Skeletal muscle satellite cell (primary cell): ENCODE results near the gene UXT.
A peak's percentile ranks its signal among the peaks of the same experiment; 100 is the strongest.
"Not testable (repeated sequence)": the region's sequence is repeated elsewhere in the genome, so short reads cannot be mapped to it uniquely, and the experiment has no call there.

ENCODE experiments used
- H3K27me3 ChIP-seq: 2 replicates; pipeline ENCODE4 v1.7.0; 2013; ENCODE audit warnings: low read length; ENCODE audit not compliant: control insufficient read depth, insufficient read depth
- H3K36me3 ChIP-seq: 2 replicates; pipeline ENCODE4 v1.7.0; 2013; ENCODE audit warnings: mild to moderate bottlenecking, control low read depth, low read length; ENCODE audit not compliant: insufficient read depth
- H3K4me1 ChIP-seq: 2 replicates; pipeline ENCODE4 v1.7.0; 2013; ENCODE audit warnings: low read length; ENCODE audit not compliant: control insufficient read depth, insufficient read depth
- H3K4me2 ChIP-seq: 2 replicates; pipeline ENCODE4 v1.7.0; 2013; ENCODE audit warnings: mild to moderate bottlenecking, low read length
- H3K4me3 ChIP-seq: 2 replicates; pipeline ENCODE4 v1.7.0; 2013; ENCODE audit warnings: low read length
- H3K9ac ChIP-seq: 2 replicates; pipeline ENCODE4 v1.7.0; 2013; ENCODE audit warnings: mild to moderate bottlenecking, low read depth, low read length, moderate library complexity
- H3K9me3 ChIP-seq: replicated peaks from 2 replicates; pipeline ENCODE4 v1.7.0; 2013; ENCODE audit warnings: mild to moderate bottlenecking, control low read depth, low read length

The UXT gene

GRCh38 chrX:47665797-47666196 lies 6.8 kb upstream of the UXT start:
- not testable (repeated sequence) for H3K9ac ChIP-seq, H3K9me3 ChIP-seq, H3K36me3 ChIP-seq, H3K4me3 ChIP-seq, H3K4me2 ChIP-seq, H3K27me3 ChIP-seq
- peaks cover 11% of the 10 kb centered on the region for H3K4me1 ChIP-seq

- no peak overlapping the region for H3K9ac ChIP-seq
- H3K4me3 ChIP-seq: no peak overlapping the region
- H3K9me3 ChIP-seq: no peaks in the 10 kb centered on the region
- H3K27me3 ChIP-seq: no peaks in the 10 kb centered on the region
- H3K36me3 ChIP-seq: no peaks in the 10 kb centered on the region
- peaks cover 11% of the 10 kb centered on the region for H3K4me1 ChIP-seq
- no peak overlapping the region for H3K4me2 ChIP-seq
Observed at GRCh38 chrX:47664737-47665136, 5.8 kb upstream of the UXT start.

GRCh38 chrX:47662144-47662657 lies 3.2 kb upstream of the UXT start:
- H3K36me3 ChIP-seq: no peaks in the 10 kb centered on the region
- H3K27me3 ChIP-seq: no peaks in the 10 kb centered on the region
- H3K9me3 ChIP-seq: no peaks in the 10 kb centered on the region
- peak overlapping the region; percentile 34 for H3K4me2 ChIP-seq
- H3K4me1 ChIP-seq: peaks cover 18% of the 10 kb centered on the region
- H3K9ac ChIP-seq: peak overlapping the region; percentile 66
- H3K4me3 ChIP-seq: no peak overlapping the region

GRCh38 chrX:47661539-47661938 lies 2.6 kb upstream of the UXT start:
- Histone ChIP-seq H3K9me3 (no peaks in the 10 kb centered on the region), H3K9ac (peak overlapping the region; percentile 56)

GRCh38 chrX:47659421-47659726 lies 394 bp upstream of the UXT start:
- H3K4me1 ChIP-seq: peaks cover 18% of the 10 kb centered on the region
- peaks cover 15% of the 10 kb centered on the region for H3K36me3 ChIP-seq

More at GRCh38 chrX:47661539-47661938, 2.6 kb upstream of the UXT start:
- no peaks in the 10 kb centered on the region for H3K27me3 ChIP-seq
- H3K4me2 ChIP-seq: no peak overlapping the region
- H3K36me3 ChIP-seq: peaks cover 6% of the 10 kb centered on the region
- no peak overlapping the region for H3K4me3 ChIP-seq
- H3K4me1 ChIP-seq: peaks cover 18% of the 10 kb centered on the region

GRCh38 chrX:47658301-47658683 lies 688 bp downstream of the UXT start:
- Histone ChIP-seq H3K4me3 (peak overlapping the region; percentile 84), H3K9ac (peak overlapping the region; percentile 97), H3K27me3 (no peaks in the 10 kb centered on the region), H3K9me3 (no peaks in the 10 kb centered on the region), H3K36me3 (peaks cover 15% of the 10 kb centered on the region), H3K4me1 (peaks cover 18% of the 10 kb centered on the region), H3K4me2 (peak overlapping the region; percentile 78)

More at GRCh38 chrX:47659421-47659726, 394 bp upstream of the UXT start:
- H3K9ac ChIP-seq: peak overlapping the region; percentile 97
- H3K4me2 ChIP-seq: peak overlapping the region; percentile 80
- H3K4me3 ChIP-seq: peak overlapping the region; percentile 84
- H3K9me3 ChIP-seq: no peaks in the 10 kb centered on the region
- H3K27me3 ChIP-seq: no peaks in the 10 kb centered on the region

- no peaks in the 10 kb centered on the region for H3K27me3 ChIP-seq
- H3K36me3 ChIP-seq: peaks cover 25% of the 10 kb centered on the region
- peak overlapping the region; percentile 86 for H3K4me2 ChIP-seq
- peak overlapping the region; percentile 73 for H3K9ac ChIP-seq
- peak overlapping the region; percentile 63 for H3K4me3 ChIP-seq
- peaks cover 17% of the 10 kb centered on the region for H3K4me1 ChIP-seq
- no peaks in the 10 kb centered on the region for H3K9me3 ChIP-seq
Observed at GRCh38 chrX:47651043-47651905, 7.7 kb downstream of the UXT start.

- Histone ChIP-seq H3K9ac (peak within 1 kb of the TSS; percentile 92), H3K9me3 (no peaks in the 10 kb centered on the region), H3K4me3 (peak within 1 kb of the TSS; percentile 86), H3K27me3 (no peaks in the 10 kb centered on the region), H3K4me1 (peaks cover 17% of the 10 kb centered on the region), H3K36me3 (peaks cover 22% of the 10 kb centered on the region), H3K4me2 (peak within 1 kb of the TSS; percentile 89)
Observed at GRCh38 chrX:47650164-47651042, 8.6 kb downstream of the UXT start, which contains the start of gene ELK1. Gene ELK1, minus strand, starts transcription at chrX:47650563. Its CDS starts 9,122 bp downstream, at chrX:47641441.

GRCh38 chrX:47649781-47650163 lies 9.2 kb downstream of the UXT start:
- Histone ChIP-seq H3K4me2 (peak overlapping the region; percentile 89), H3K36me3 (peaks cover 19% of the 10 kb centered on the region), H3K4me3 (peak overlapping the region; percentile 86), H3K9me3 (no peaks in the 10 kb centered on the region), H3K27me3 (no peaks in the 10 kb centered on the region), H3K9ac (peak overlapping the region; percentile 92), H3K4me1 (peaks cover 17% of the 10 kb centered on the region)

- peak overlapping the region; percentile 92 for H3K9ac ChIP-seq
- H3K9me3 ChIP-seq: no peaks in the 10 kb centered on the region
- peak overlapping the region; percentile 89 for H3K4me2 ChIP-seq
- H3K4me1 ChIP-seq: peaks cover 17% of the 10 kb centered on the region
- H3K4me3 ChIP-seq: peak overlapping the region; percentile 86
- H3K27me3 ChIP-seq: no peaks in the 10 kb centered on the region
- H3K36me3 ChIP-seq: peaks cover 19% of the 10 kb centered on the region
Observed at GRCh38 chrX:47649271-47649670, 9.7 kb downstream of the UXT start.

GRCh38 chrX:47648376-47648775 lies 10.6 kb downstream of the UXT start:
- H3K4me1 ChIP-seq: peaks cover 17% of the 10 kb centered on the region
- H3K9ac ChIP-seq: peak overlapping the region; percentile 92
- peak overlapping the region; percentile 89 for H3K4me2 ChIP-seq
- H3K4me3 ChIP-seq: peak overlapping the region; percentile 86
- no peaks in the 10 kb centered on the region for H3K9me3 ChIP-seq
- peaks cover 23% of the 10 kb centered on the region for H3K36me3 ChIP-seq
- no peaks in the 10 kb centered on the region for H3K27me3 ChIP-seq
